Stimulated activated CD8-positive, alpha-beta memory T cell treated with anti-CD3 and anti-CD28 coated beads, Interleukin-7, amount 100 ng/mL, for 4 hours (primary cell): ENCODE measurements around the gene HBEGF.
A peak's percentile ranks its signal among the peaks of the same experiment; 100 is the strongest.

ENCODE experiments used
- DNase-seq, 2 donors: peaks; one replicate each; pipeline ENCODE4 v3.0.0-alpha.2; 2020; ENCODE audit warnings: low read depth in 2 of 2

The HBEGF gene

GRCh38 chr5:140302786-140303639 is 43.4 kb downstream of the HBEGF start, which contains the start of gene PFDN1:
Gene PFDN1 (minus strand): TSS chr5:140303101. CDS start chr5:140303073, 28 bp downstream.
- peak; percentile 87 to 90 for DNase-seq

- DNase-seq, result no peak
These were observed 45.3 kb downstream of the HBEGF start for GRCh38 chr5:140301136-140301535.

- no peak for DNase-seq
These were observed 47.3 kb downstream of the HBEGF start for GRCh38 chr5:140299056-140299455.

- no peak for DNase-seq
These were observed 48.2 kb downstream of the HBEGF start for GRCh38 chr5:140298183-140298601.

- DNase-seq, result no peak
These were observed 49.1 kb downstream of the HBEGF start for GRCh38 chr5:140297283-140297682.

- DNase-seq, result no peak
These were observed 50.1 kb downstream of the HBEGF start for GRCh38 chr5:140296289-140296688.

GRCh38 chr5:140295414-140295813 is 51.0 kb downstream of the HBEGF start:
- no peak for DNase-seq

GRCh38 chr5:140294753-140295152 is 51.6 kb downstream of the HBEGF start:
- DNase-seq, result no peak

- DNase-seq, result no peak
These were observed 52.6 kb downstream of the HBEGF start for GRCh38 chr5:140293849-140294100.

GRCh38 chr5:140293091-140293848 is 53.1 kb downstream of the HBEGF start:
- DNase-seq, result no peak

GRCh38 chr5:140292212-140293036 is 54.0 kb downstream of the HBEGF start:
- DNase-seq, result no peak

GRCh38 chr5:140287801-140288521 is 58.4 kb downstream of the HBEGF start:
- no peak for DNase-seq

- DNase-seq, result no peak
These were observed 60.0 kb downstream of the HBEGF start for GRCh38 chr5:140286424-140286823.

GRCh38 chr5:140284013-140284412 is 62.4 kb downstream of the HBEGF start:
- DNase-seq, result no peak
